Measurements from ENCODE around the gene DMD.

GRCh38 chrX:31988975-31989374, 1222.4 kb downstream of the DMD start:
- TF ChIP-seq, protein P1, sequence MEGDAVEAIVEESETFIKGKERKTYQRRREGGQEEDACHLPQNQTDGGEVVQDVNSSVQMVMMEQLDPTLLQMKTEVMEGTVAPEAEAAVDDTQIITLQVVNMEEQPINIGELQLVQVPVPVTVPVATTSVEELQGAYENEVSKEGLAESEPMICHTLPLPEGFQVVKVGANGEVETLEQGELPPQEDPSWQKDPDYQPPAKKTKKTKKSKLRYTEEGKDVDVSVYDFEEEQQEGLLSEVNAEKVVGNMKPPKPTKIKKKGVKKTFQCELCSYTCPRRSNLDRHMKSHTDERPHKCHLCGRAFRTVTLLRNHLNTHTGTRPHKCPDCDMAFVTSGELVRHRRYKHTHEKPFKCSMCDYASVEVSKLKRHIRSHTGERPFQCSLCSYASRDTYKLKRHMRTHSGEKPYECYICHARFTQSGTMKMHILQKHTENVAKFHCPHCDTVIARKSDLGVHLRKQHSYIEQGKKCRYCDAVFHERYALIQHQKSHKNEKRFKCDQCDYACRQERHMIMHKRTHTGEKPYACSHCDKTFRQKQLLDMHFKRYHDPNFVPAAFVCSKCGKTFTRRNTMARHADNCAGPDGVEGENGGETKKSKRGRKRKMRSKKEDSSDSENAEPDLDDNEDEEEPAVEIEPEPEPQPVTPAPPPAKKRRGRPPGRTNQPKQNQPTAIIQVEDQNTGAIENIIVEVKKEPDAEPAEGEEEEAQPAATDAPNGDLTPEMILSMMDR (IDR thresholded peaks at IDR 0.05) = no peak
- no peak for TF ChIP-seq EP300 (IDR thresholded peaks at IDR 0.05)

Data from ovary (tissue), 3 donors.